ENCODE data around the gene ATP6V0D1. TPM values are rescaled to one million over a fixed set of nuclear protein-coding genes. Genes with fewer than 3 reads are reported as not detected.

The ATP6V0D1 gene
- total RNA-seq, 2 donors from 2014 or later, result 66.9 to 71.3 TPM

DNA sequence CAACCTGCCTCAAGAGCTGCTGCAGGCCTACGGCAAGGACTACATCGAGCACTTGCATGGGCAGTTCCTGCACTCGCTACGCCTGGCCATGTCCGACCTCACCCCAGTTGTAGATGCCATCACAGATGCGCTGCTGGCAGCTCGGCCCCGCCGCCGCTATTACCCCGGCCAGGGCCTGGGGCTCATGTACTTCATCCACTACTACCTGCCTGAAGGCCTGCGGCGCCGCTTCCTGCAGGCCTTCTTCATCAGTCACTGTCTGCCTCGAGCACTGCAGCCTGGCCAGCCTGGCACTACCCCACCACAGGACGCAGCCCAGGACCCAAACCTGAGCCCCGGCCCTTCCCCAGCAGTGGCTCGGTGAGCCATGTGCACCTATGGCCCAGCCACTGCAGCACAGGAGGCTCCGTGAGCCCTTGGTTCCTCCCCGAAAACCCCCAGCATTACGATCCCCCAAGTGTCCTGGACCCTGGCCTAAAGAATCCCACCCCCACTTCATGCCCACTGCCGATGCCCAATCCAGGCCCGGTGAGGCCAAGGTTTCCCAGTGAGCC lies 44.2 kb downstream of the ATP6V0D1 start:
- no peak for ATAC-seq
- no peak for DNase-seq
- intact Hi-C loops (cut with DNase I), result no loop called here

DNA sequence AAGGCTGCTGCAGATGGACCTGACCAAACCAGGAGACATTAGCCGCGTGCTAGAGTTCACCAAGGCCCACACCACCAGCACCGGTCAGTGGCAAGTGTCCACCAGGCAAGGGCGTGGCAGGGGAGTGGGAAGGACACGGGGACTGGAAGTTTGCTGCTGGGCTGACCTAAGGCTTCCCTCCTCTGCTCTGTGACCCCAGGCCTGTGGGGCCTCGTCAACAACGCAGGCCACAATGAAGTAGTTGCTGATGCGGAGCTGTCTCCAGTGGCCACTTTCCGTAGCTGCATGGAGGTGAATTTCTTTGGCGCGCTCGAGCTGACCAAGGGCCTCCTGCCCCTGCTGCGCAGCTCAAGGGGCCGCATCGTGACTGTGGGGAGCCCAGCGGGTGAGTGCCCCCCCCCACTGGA lies 45.2 kb downstream of the ATP6V0D1 start:
- no peak for ATAC-seq
- intact Hi-C loops (cut with DNase I), result no loop called here

DNA sequence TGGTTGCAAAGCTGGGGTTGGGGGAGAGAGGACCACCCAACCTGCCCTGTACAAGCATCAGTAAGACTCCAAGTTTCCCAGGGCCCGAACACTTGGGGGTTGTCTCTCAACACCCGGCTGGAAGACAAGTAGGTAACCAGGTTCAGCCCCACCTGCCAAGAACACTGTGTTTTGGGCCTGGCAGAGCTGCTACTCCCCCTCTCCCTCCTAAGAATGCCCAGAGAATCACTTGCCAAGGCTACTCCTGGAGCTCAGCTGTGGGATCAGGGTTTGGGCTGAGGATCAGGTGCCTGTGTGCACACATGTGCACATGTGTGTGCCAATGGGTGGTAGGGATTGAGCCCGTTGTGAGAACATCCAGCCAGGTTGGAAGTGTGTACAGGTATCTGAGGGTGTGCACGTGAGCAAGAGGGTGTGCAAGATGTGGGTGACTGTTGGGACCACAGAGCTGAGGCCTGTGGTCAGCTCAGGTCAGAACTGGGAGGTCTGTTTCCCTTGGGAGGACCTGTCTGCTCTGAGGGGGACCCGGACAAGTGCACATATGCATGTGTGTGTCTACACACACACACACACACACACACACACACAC lies 47.7 kb downstream of the ATP6V0D1 start:
- DNase-seq (no peak), ATAC-seq (no peak)
- intact Hi-C loops (cut with DNase I), result no loop called here

More for the DNA sequence above, 45.2 kb downstream of the ATP6V0D1 start:
- DNase-seq, result no peak

DNA sequence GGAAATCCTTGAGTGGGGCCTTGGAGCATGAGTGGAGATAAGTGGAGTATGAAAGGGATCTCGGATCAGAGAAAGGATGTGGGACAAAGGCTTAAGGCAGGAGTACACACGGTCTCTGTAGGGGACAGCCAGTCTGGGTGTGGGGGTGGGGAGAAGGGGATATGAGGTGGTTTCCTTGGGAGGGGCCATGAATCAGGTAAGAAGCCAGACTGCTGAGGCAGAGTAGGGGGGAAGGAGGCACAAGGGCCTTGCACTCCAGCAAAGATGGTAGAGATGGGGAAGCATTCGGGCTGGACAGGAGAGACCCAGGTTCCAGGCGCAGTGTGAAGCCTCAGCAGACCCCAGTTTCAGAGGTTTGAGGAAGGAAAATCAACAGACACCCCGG lies 48.5 kb downstream of the ATP6V0D1 start:
- DNase-seq, result no peak
- intact Hi-C loops (cut with DNase I), result no loop called here
- ATAC-seq, result no peak

DNA sequence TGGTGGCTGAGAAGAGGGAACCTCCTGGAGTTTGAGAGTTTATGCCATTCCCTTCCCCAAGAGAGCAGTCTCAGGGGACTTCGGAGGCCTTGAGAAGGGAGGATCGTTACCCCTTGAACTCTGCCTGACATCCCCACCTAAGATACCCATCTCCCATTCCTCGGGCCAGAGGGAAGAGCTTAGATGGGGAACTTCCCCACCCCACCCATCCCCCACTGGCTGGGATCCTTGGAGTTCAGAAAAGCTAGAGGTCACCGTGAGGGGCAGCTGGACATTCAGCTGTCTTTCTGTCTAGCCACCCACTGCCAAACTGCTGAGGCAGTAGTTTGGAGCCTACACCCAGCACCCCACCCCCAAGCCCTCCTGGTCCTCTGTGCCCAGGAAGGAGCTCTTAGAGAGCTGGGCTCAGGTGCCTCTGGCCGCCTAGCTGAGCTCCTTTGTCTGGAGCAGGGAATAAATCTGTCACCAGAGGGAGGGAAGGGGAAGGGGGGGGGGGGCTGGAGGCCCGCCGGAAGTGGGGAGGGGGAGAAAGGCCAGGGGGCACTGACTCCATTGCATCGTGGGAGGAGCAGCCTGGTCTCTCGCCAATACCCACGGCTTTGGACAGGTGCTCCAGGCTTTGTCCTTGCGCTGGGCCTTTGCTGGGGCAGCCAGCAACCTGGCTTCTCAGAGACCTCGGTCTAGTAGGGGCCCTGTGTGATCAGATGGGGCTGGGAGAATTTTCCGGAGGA lies 49.0 kb downstream of the ATP6V0D1 start:
- ATAC-seq (no peak), DNase-seq (no peak)
- intact Hi-C loops (cut with DNase I), result no loop called here

DNA sequence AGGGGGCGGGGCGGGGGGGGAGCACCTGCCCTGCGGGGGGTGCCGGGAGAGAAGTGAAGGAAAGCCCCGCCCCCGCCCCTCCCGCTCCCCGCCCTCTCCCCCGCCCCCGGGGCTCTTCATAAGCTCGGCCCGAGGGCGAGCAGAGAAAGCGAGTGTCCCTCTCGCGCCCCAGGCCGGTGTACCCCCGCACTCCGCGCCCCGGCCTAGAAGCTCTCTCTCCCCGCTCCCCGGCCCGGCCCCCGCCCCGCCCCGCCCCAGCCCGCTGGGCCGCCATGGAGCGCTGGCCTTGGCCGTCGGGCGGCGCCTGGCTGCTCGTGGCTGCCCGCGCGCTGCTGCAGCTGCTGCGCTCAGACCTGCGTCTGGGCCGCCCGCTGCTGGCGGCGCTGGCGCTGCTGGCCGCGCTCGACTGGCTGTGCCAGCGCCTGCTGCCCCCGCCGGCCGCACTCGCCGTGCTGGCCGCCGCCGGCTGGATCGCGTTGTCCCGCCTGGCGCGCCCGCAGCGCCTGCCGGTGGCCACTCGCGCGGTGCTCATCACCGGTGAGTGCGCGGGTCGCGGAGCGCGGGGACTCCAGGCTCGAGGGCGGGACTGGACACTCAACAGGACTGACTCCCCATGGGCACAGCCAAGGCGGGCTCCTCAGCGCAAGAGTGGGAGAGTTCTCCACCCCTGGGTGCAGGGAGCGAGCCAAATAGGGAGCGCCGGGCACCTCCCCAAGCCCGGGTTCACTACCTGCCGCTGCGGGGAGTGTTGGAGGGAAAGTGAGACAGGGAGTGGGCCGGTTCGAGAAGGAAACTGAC lies 49.8 kb downstream of the ATP6V0D1 start, which contains the start of gene HSD11B2:
Gene HSD11B2, plus strand, starts transcription at position 145 of the 798 bp plus-strand sequence. Its CDS starts 128 bp downstream, at position 273.
- intact Hi-C loops (cut with DNase I), result no loop called here
- ATAC-seq, result peak; percentile 67 to 77
- no peak for DNase-seq

DNA sequence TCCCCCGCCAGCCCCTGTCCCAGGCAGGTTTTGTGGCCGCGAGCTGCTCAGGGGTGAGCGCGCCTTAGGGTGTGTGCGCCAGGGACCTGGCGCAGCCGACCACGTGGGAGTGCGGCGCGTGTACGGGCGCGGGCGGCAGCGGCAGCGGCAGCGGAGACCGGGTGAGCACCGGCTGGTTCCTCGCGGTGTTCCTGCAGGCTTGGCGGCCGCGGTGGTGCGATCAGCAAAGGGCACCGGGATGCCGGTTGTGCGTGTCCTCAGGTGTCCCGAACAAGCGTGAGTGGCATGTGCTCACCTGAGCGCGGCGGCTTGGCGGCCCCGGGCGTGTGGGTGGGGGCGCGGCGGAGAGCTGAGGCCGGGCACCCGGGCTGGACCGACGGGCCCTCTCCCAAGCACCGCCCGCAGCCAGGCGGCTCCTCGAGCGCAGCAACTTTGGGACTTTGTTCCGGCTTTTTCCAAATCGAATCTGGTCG lies 50.4 kb downstream of the ATP6V0D1 start:
- DNase-seq, result no peak
- intact Hi-C loops (cut with DNase I), result no loop called here
- peak; percentile 32 to 46 for ATAC-seq

DNA sequence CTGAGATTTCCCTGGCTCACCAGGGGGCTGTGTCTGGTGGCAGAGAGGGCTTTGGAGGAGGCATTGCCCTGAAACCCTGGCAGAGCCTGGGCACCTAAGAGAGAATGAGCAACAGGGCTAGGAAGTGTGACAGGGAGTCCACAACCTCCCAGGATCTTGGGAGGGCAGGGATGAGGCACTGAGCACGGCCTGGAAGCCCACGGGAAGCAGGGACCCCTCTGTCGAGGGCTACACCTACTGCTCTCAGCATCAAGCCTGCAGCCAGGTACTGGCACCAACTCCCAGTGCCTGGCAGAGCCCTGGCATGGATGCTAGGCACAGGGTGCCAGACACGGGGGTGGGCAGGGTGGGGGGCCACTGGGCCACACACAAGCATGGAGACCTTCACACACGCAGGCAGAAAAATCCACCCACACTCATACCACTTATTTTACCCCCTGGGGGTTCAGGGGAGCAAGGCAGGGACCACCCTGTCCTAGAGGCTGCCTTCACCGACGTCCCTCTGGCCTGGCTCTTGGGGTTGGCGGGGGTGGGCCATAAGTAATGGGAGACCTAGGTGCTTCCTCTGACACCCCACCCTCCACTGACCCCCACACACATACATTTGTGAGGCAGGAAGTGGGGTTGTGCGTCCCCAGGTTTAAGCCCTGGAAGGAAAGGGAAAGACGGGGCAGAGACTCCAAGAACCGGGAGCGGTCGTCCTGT lies 51.0 kb downstream of the ATP6V0D1 start:
- DNase-seq (no peak), ATAC-seq (no peak)
- intact Hi-C loops (cut with DNase I), result loop anchor here (5.0 kb wide), 1 partner anchor 37 kb away; no protein-coding TSS in a partner anchor

DNA sequence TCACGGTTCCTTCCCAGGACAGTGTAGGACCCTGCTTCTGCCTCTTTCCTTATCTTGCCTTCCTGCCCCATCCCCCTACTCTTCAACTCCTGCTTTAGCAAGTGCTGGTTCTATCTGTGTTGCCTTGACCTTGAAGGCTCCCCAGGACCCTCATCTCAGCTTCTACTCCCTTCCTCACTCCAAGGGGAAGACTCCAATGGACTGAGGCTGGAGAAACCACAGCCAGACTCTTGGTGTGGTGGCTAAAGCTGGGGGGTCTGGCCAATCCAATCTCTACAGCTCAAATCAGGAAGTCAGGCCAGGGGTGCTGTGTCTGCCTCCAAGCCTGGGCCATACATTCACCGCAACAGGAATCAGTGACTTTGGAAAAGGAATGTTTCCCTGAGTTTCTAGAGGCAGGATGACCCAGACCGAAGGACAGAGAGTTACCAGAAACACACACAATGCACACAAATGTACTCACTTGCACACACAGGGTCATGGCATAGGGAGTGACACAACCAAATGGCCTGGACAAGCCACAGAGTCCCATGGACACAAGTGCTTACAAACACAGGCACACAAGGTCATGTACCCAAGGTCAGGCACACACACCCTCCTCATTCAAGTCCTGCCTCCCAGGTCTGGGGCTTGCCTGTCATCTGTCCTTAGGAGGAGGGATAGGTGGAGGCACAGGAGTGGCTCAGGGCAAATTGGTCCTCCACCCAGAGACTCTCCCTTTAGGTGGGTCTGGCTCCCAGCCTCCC lies 51.7 kb downstream of the ATP6V0D1 start:
- intact Hi-C loops (cut with DNase I), result loop anchor here (5.0 kb wide), 1 partner anchor 38 kb away; no protein-coding TSS in a partner anchor
- ATAC-seq (no peak), DNase-seq (no peak)

DNA sequence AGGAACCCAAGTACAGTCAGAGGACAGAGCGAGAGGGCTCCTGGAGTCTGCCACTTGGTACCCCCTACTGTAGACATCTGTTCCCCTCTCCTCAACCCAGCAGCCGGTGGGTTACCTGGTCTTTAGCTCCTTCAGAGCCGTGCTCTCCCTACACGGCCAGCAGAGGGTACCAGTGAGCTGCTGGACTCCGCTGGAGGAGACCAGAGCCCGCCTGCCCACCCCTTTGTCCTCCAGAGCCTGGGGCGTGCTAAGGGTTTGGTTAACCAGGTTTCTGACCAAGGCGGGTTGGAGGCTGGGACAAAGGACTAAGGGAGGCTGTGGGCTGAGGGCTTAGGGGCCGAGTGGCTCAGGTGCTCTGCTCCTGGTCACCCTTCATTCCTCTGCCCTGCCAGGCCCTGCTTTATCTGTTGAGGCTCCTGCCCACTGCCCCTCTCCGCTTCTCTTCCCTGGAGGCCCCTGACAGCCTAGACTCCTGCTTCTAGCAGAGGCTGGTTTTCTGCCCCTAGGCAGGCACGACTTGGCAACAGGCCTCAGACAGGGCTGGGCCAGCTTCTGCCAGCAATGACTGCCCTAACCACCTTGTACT lies 52.7 kb downstream of the ATP6V0D1 start:
- DNase-seq (peak; percentile 80), ATAC-seq (peak; percentile 68 to 76)
- intact Hi-C loops (cut with DNase I), result loop anchor here (5.0 kb wide), 1 partner anchor 39 kb away; no protein-coding TSS in a partner anchor

DNA sequence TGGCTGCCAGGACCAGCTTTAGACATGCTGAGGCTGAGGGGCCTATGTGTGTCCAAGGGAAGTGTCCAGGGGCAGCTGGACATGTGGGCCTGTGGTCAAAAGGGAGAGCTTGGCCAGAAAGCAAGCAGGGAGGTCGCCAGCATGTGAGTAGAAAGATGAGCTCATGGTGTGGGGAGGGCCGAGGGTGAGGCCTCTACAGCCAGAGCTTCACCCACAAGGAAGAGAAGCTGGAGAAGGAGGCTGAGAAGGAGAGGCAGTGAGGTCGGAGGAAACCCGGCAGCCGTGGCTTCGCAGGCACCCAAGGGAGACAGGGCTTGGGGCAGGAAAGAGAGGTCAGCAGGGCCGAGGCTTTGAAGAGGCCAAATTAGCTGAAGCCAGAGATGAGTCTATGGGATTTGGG lies 54.0 kb downstream of the ATP6V0D1 start:
- intact Hi-C loops (cut with DNase I), result loop anchor here (5.0 kb wide), 1 partner anchor 40 kb away; no protein-coding TSS in a partner anchor
- ATAC-seq, result no peak
- no peak for DNase-seq

DNA sequence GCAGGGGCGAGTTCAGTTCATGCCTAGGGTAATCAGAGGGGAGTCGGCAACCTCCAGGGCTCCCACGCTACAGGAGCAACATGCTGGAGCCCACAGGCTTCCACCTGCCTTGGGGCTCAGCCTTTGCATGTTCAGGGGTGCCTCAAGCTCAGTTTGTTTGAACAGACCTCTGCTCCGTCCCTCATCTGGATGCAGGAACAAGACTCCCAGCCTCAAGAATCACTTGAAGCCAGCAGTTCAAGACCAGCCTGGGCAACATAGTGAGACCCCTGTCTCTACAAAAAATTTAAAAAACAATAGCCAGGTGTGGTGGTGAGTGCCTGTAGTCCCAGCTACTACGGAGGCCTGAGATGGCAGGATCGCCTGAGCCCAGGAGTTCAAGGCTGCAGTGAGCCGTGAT lies 54.9 kb downstream of the ATP6V0D1 start:
- ATAC-seq, result no peak
- intact Hi-C loops (cut with DNase I), result loop anchor here (5.0 kb wide), 1 partner anchor 41 kb away; no protein-coding TSS in a partner anchor
- DNase-seq, result no peak

DNA sequence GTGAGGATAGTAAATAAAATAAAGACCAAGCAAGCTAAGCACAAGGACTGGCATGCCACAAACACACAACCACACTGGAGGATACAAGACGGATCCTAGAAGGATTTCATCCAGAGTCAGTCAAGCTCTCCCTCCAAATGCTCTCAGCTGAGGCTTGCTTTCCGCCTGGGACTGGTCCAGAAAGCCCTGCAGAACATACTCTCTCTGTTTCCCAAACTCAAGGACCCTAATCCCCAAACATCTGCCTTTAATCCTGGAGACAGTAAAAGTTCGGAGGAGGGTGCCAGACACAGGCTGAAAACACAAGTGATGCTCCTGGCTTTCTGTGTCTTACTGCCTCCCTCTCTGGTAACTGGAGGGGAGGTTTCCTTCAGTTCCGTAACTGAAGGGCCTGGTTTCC lies 55.4 kb downstream of the ATP6V0D1 start:
- no peak for DNase-seq
- intact Hi-C loops (cut with DNase I), result loop anchor here (5.0 kb wide), 1 partner anchor 42 kb away; no protein-coding TSS in a partner anchor
- no peak for ATAC-seq

DNA sequence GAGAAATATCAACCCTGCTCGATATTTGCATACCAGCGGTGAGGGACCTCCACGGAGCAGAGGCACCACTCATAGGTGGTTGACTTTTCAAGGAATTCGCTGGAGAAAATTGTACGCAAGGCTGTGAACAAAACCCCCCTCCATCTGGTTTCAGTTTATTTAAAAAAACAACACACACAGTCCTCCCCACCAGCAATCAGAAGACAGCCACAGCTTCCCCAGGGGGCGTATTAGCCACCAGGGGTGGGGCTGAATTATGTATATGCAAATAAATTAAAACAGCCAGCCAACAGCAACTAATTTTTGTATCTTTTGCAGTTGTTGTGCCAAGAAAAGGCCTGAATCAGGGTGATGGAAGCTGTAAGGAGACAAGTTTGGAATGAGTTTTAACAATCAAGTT lies 55.9 kb downstream of the ATP6V0D1 start:
- intact Hi-C loops (cut with DNase I), result loop anchor here (5.0 kb wide), 1 partner anchor 42 kb away; no protein-coding TSS in a partner anchor
- no peak for ATAC-seq
- DNase-seq, result no peak

DNA sequence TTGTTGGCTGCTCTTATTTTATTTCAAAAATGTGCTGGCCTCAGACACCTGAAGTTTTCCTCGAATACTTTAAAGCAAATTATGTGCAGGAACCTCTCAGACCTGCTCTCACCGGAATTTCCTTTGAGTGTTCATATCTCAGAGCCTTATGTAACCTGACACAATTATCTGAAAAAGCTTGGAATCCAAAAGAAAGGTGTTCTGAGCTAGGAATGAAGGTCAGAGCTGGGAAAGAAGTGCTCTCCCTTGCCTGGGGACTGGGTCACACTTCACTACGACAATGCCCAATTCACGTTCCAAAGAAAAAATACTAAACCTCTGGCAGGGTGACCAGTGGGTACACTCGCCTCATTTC lies 56.7 kb downstream of the ATP6V0D1 start:
- no peak for ATAC-seq
- DNase-seq, result no peak
- intact Hi-C loops (cut with DNase I), result no loop called here

DNA sequence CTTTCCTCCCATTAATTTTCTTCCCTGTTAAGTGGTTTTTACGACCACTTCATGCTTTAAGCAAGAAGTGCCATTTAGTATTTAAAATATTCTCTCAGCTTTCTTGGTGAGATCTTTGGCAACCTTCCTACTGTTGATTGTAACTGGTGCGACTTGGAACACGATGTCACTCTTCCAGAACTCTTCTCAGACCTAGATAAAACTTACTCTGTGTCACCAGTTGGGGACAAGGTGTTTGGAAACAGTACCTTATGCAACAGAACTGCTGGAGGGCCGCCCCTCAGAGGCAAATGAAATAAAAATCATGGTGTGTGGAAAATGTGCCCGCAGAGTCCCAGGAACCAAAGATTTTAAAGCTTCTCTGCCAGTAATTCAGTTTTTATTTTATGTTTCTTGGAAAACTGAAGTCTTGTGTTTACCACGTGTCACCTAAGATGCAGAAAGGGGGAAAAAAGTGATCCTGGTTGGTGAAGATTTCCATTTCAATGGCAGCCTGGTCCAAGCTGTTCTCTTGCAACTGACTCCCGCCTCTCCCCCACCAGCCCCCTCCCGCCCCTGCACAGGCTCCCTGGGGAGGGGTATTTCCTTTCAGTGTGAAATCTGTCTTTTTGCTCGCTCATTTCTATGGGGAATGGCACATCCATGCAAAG lies 57.2 kb downstream of the ATP6V0D1 start:
- intact Hi-C loops (cut with DNase I), result no loop called here
- DNase-seq, result no peak
- ATAC-seq, result no peak

DNA sequence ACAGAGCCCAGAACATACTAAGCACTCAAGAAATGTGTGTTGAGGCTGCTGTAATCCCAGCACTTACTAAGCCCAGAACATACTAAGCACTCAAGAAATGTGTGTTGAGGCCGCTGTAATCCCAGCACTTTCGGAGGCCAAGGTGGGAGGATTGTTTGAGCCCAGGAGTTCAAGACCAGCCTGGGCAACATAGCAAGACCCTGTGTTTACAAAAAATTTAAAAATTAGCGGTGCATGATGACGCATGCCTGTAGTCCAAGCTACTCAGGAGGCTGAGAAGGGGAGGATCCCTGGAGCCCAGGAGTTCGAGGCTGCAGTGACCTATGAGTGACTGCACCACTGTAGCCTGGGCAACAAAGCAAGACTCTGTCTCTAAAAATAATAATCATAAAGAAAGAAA lies 57.9 kb downstream of the ATP6V0D1 start:
- ATAC-seq, result no peak
- no peak for DNase-seq
- intact Hi-C loops (cut with DNase I), result no loop called here

All from left cardiac atrium (tissue), 4 donors.